ENCODE results near the gene HIPK2. TPM values are rescaled to one million over a fixed set of nuclear protein-coding genes. Genes with fewer than 3 reads are reported as not detected.

Gene HIPK2
- total and polyA plus RNA-seq, 10 of the 15 experiments (the other 5 are each of a cell fraction or from before 2014, with no cell fraction given): 1.7 to 39.0 (median 9.4) TPM

- no peak for TF ChIP-seq IRF4 (IDR thresholded peaks at IDR 0.05; ENCODE audit: low read depth, low read length)
- TF ChIP-seq ZNF592 (IDR thresholded peaks at IDR 0.05): no peak
- no peak for TF ChIP-seq PAX5 (IDR thresholded peaks at IDR 0.05; ENCODE audit: borderline replicate concordance, low read depth, low read length)
- no peak for TF ChIP-seq SUZ12 (IDR thresholded peaks at IDR 0.05; ENCODE audit: unreplicated experiment)
- TF ChIP-seq PML (IDR thresholded peaks at IDR 0.05; ENCODE audit: low read length): no peak
- no peak for TF ChIP-seq CBFB (IDR thresholded peaks at IDR 0.05; ENCODE audit: low read depth)
Measured at GRCh38 chr7:139540203-139540602, 237.6 kb downstream of the HIPK2 start (continued).

GRCh38 chr7:139538881-139539635 lies 238.7 kb downstream of the HIPK2 start:
- in situ Hi-C loops (cut with MboI) (no loop called here), intact Hi-C loops (cut with micrococcal nuclease; ENCODE audit: unreplicated experiment) (no loop called here)
- DNase-seq (ENCODE audit: low read depth, low spot score): no peak
- ChIA-PET CTCF (no interaction called here), SMC1A (ENCODE audit: uncharacterized antibody, unreplicated experiment) (no interaction called here), POLR2A (no interaction called here), RAD21 (ENCODE audit: unreplicated experiment) (no interaction called here)
- Histone ChIP-seq H3K36me3 (ENCODE audit: control insufficient read depth in 2 of 2, insufficient read depth in 2 of 2, low read length in 1 of 2) (no peaks in the 10 kb centered on the region), H4K20me1 (ENCODE audit: control insufficient read depth, insufficient read depth) (no peaks in the 10 kb centered on the region), H3K4me1 (ENCODE audit: control insufficient read depth, insufficient read depth, low read length) (no peaks in the 10 kb centered on the region), H3K9me3 (replicated peaks; ENCODE audit: control insufficient read depth, insufficient read depth, low read length) (no peaks in the 10 kb centered on the region), H3K4me3 (no peak overlapping the region), H3K27ac (ENCODE audit: control insufficient read depth, insufficient read depth) (no peak overlapping the region), H3K4me2 (ENCODE audit: control insufficient read depth, insufficient read depth) (no peak overlapping the region), H3K27me3 (replicated peaks in 1 of 2; ENCODE audit: control insufficient read depth in 2 of 2, insufficient read depth in 2 of 2, low read length in 1 of 2) (no peaks in the 10 kb centered on the region), H2AFZ (ENCODE audit: control insufficient read depth, low read depth, low read length) (no peak overlapping the region), H3K9ac (ENCODE audit: control insufficient read depth, insufficient read depth, low read length) (no peak overlapping the region), H3K79me2 (ENCODE audit: control insufficient read depth, insufficient read depth, low read length) (no peaks in the 10 kb centered on the region)
- 73% methylated on average over 8 of the region's 8 CpGs for WGBS (ENCODE audit: insufficient coverage, insufficient replicate concordance, low lambda C conversion rate, missing lambda C conversion rate)
- ATAC-seq: no peak
- FAIRE-seq: no peak
- no TSS peak for BruUV-seq (replicated peaks)
- TF ChIP-seq ESRRA (IDR thresholded peaks at IDR 0.05; ENCODE audit: low read length): no peak
- TF ChIP-seq WRNIP1 (IDR thresholded peaks at IDR 0.05; ENCODE audit: borderline replicate concordance, low read depth, low read length): no peak
- TF ChIP-seq IKZF2 (IDR thresholded peaks at IDR 0.05): no peak
- no peak for TF ChIP-seq PRDM15 (CRISPR knock-in tag; IDR thresholded peaks at IDR 0.05)
- TF ChIP-seq IKZF1 (conservative IDR thresholded peaks at IDR 0.05): no peak
- TF ChIP-seq RBBP5 (conservative IDR thresholded peaks at IDR 0.05): no peak
- no peak for TF ChIP-seq SP1 (IDR thresholded peaks at IDR 0.05; ENCODE audit: low read depth, low read length)
- no peak for TF ChIP-seq NFXL1 (IDR thresholded peaks at IDR 0.05; ENCODE audit: borderline replicate concordance)
- TF ChIP-seq ATF3 (IDR thresholded peaks at IDR 0.05; ENCODE audit: borderline replicate concordance, extremely low read depth, low read depth, low read length): no peak
- TF ChIP-seq ATF7 (IDR thresholded peaks at IDR 0.05; ENCODE audit: low read depth): no peak
- TF ChIP-seq ZSCAN29 (IDR thresholded peaks at IDR 0.05): no peak

Measured in GM12878 (cell line).